Tibial nerve (tissue), 4 donors: ENCODE results near the gene DPP3. TPM values are rescaled to one million over a fixed set of nuclear protein-coding genes. Genes with fewer than 3 reads are reported as not detected.
"Not testable (repeated sequence)": the region's sequence is repeated elsewhere in the genome, so short reads cannot be mapped to it uniquely, and the experiment has no call there.

Experiments
- DNase-seq, 2 donors: peaks; one replicate each; pipeline ENCODE4 v3.0.0-alpha.2; 2019; ENCODE audit warnings: low spot score in 2 of 2
- H3K27ac ChIP-seq, 4 donors: fragments of 200-600 bp; sonication (generic) in 3 of 4; one replicate each; pipeline ENCODE4 v1.5.1; 2017 to 2019; ENCODE audit warnings: mild to moderate bottlenecking in 1 of 4
- H3K27me3 ChIP-seq, 2 donors: fragments of 200-600 bp; sonication (generic) in 1 of 2; one replicate each; pipeline versions ENCODE4 v1.5.1 to v1.6.0; 2017 to 2019
- H3K36me3 ChIP-seq, 3 donors: fragments of 200-600 bp; sonication (generic); one replicate each; pipeline ENCODE4 v1.5.1; 2018 to 2019
- H3K4me1 ChIP-seq, 4 donors: fragments of 200-600 bp; sonication (generic) in 3 of 4; one replicate each; pipeline ENCODE4 v1.5.1; 2017 to 2019
- H3K4me3 ChIP-seq, 4 donors: fragments of 200-600 bp; sonication (generic) in 3 of 4; one replicate each; pipeline ENCODE4 v1.5.1; 2017 to 2019; ENCODE audit warnings: mild to moderate bottlenecking in 1 of 4, moderate library complexity in 1 of 4
- H3K9me3 ChIP-seq, 4 donors: fragments of 200-600 bp; sonication (generic) in 3 of 4; one replicate each; pipeline ENCODE4 v1.5.1; 2017 to 2019
- CTCF ChIP-seq, 5 experiments: fragments of 200-600 bp in 3 of 5; fragments of 450-650 bp in 2 of 5; sonication (generic) in 3 of 5; IDR thresholded peaks; one replicate each; pipeline ENCODE4 v1.5.1; 2016 to 2019; ENCODE audit warnings: antibody characterized with exemption in 5 of 5, mild to moderate bottlenecking in 3 of 5, moderate library complexity in 2 of 5
- EP300 ChIP-seq, 2 donors: sonication (generic); formaldehyde crosslinking; IDR thresholded peaks; one replicate each; pipeline ENCODE4 v1.6.1; 2017; ENCODE audit warnings: antibody characterized with exemption in 2 of 2, mild to moderate bottlenecking in 1 of 2
- POLR2A ChIP-seq, 2 donors: fragments of 450-650 bp; IDR thresholded peaks; one replicate each; pipeline ENCODE4 v1.6.1; 2017; ENCODE audit warnings: antibody characterized with exemption in 2 of 2, mild to moderate bottlenecking in 2 of 2, moderate library complexity in 2 of 2
- WGBS, 2 donors: methylation state at CpG; one replicate each; pipeline ENCODE4 v1.1.5; 2018; 5-methylcytosine and 5-hydroxymethylcytosine counted together
- total RNA-seq, 4 donors: library from RNA; depleted of rRNA; stranded (reverse); fragments of >200 nt; gene quantifications; one replicate each; pipeline ENCODE4 v1.1.0, GENCODE V29; 2016

The DPP3 gene
- total RNA-seq, 4 donors from 2014 or later, result 12.2 to 41.8 (median 25.0) TPM

DNA sequence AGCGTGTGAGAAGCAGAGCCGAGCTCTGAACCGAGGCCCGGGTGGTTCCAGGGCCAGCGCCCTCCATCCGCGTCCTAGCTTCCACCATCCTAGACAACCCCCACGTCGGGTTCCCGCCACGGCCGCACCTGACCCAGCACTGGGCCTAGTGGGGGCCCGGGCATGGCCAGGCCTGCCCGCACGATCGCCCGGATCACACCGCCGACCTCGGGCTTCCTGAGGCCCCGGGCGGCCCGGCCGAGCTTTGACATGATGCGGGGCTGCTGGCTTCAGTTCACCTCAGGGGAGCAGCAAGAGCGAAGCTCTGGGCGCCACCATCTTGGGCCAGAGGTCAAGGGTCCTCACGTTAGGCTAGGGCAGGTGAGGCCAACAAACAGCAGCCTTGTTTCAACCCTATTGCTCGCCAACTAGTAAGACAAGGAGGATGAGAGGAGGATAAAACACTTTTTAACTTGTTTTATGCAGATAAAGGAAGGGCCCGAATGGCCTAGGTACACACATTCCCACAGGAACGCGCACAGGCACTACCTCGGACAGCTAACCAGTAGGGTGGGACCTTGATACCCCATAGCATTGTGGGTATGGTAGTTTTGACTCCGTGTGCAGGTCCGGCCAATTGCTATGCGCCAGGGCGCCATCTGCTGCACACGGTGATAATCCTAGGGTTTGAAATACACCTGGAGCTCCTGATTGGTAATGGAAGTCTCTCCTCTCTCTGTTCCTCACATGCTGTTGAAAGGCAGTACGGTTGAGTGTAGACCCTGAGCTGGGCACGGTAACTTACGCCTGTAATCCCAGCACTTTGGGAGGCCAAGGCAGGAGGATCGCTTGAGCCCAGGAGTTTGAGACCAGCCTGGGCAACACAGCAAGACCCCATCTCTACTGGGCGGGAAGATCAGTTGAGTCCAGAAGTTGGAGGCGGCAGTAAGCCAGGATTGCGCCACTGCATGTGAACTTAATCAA, 41.4 kb upstream of the DPP3 start, which contains the start of gene MRPL11:
MRPL11 (minus strand) TSS at position 345 of the 963 bp plus-strand sequence; CDS start at position 251, 94 bp downstream.
- peak within 1 kb of the TSS; percentile 35 to 91 (median 82) for H3K27ac ChIP-seq
- TF ChIP-seq EP300 (IDR thresholded peaks at IDR 0.05), result peak in 1 of 2 donors; percentile 84
- TF ChIP-seq CTCF (IDR thresholded peaks at IDR 0.05), result peak; percentile 36 to 80 (median 61)
- TF ChIP-seq POLR2A (IDR thresholded peaks at IDR 0.05), result peak in 1 of 2 donors; percentile 24

GRCh38 chr11:66440101-66440939, 39.9 kb upstream of the DPP3 start:
- peaks cover 0 to 18% (median 0%) of the 10 kb centered on the region in 4 donors for H3K9me3 ChIP-seq
- WGBS, 2 donors, result 82 to 83% methylated on average over 16 to 25 of the region's 29 CpGs
- not testable (repeated sequence) for DNase-seq

More for the DNA sequence above, 41.4 kb upstream of the DPP3 start, which contains the start of gene MRPL11:
- WGBS, 2 donors, result 14 to 19% methylated on average over 20 to 29 of the region's 45 CpGs
- Histone ChIP-seq H3K36me3 (peaks cover 0 to 33% (median 0%) of the 10 kb centered on the region in 3 donors), H3K9me3 (peaks cover 0 to 14% (median 0%) of the 10 kb centered on the region in 4 donors), H3K27me3 (no peaks in the 10 kb centered on the region), H3K4me1 (peaks cover 0 to 17% (median 6%) of the 10 kb centered on the region in 4 donors), H3K4me3 (peak within 1 kb of the TSS; percentile 45 to 87 (median 80))
- DNase-seq, result peak; percentile 78 to 93

GRCh38 chr11:66440940-66441282, 39.3 kb upstream of the DPP3 start:
- not testable (repeated sequence) for DNase-seq, H3K27me3 ChIP-seq, H3K27ac ChIP-seq, H3K4me3 ChIP-seq
- Histone ChIP-seq H3K9me3 (peaks cover 0 to 18% (median 0%) of the 10 kb centered on the region in 4 donors), H3K36me3 (peaks cover 0 to 12% (median 0%) of the 10 kb centered on the region in 3 donors), H3K4me1 (peaks cover 0 to 17% (median 6%) of the 10 kb centered on the region in 4 donors)
- 93 to 98% methylated on average over 6 to 27 of the region's 27 CpGs for WGBS, 2 donors

More at GRCh38 chr11:66440101-66440939, 39.9 kb upstream of the DPP3 start:
- H3K36me3 ChIP-seq, result peaks cover 0 to 18% (median 0%) of the 10 kb centered on the region in 3 donors
- H3K4me3 ChIP-seq, H3K27me3 ChIP-seq, H3K27ac ChIP-seq: not testable (repeated sequence)
- H3K4me1 ChIP-seq, result peaks cover 0 to 17% (median 6%) of the 10 kb centered on the region in 4 donors

- Histone ChIP-seq H3K4me1 (no peaks in the 10 kb centered on the region), H3K36me3 (no peaks in the 10 kb centered on the region), H3K4me3 (no peak overlapping the region), H3K27ac (no peak overlapping the region), H3K9me3 (peaks cover 0 to 18% (median 0%) of the 10 kb centered on the region in 4 donors), H3K27me3 (no peaks in the 10 kb centered on the region)
- DNase-seq, result no peak
- WGBS, 2 donors, result 83 to 89% methylated on average over 4 of the region's 4 CpGs
- no peak for TF ChIP-seq POLR2A (IDR thresholded peaks at IDR 0.05)
- TF ChIP-seq CTCF (IDR thresholded peaks at IDR 0.05), result no peak
- TF ChIP-seq EP300 (IDR thresholded peaks at IDR 0.05), result no peak
Observed at GRCh38 chr11:66443602-66444001, 36.6 kb upstream of the DPP3 start.

DNA sequence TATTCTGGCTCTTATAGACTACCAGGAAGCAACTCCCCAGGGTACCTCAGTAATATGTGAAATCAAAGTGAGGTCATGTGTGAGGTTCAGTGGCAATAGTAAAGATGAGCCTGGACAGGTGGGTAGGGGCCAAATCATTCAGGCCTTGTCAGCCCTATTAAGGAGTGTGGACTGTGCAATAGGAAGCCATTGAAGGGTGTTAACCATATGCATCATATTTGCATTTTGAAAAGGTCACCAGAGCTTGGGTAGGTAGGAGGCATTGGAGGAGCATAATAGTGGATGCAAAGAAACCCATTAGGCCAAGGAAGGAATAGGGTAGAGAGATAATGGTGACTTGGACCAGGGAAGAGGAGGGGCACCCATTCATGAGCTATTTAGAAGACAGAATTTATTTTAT, 33.2 kb upstream of the DPP3 start:
- no peak for TF ChIP-seq EP300 (IDR thresholded peaks at IDR 0.05)
- no peak for TF ChIP-seq POLR2A (IDR thresholded peaks at IDR 0.05)
- TF ChIP-seq CTCF (IDR thresholded peaks at IDR 0.05), result no peak
- H3K27me3 ChIP-seq, result no peaks in the 10 kb centered on the region
- H3K9me3 ChIP-seq, result peaks cover 0 to 18% (median 0%) of the 10 kb centered on the region in 4 donors
- H3K36me3 ChIP-seq, result no peaks in the 10 kb centered on the region
- DNase-seq, result no peak
- H3K27ac ChIP-seq, result no peak overlapping the region
- no peak overlapping the region for H3K4me3 ChIP-seq
- H3K4me1 ChIP-seq, result no peaks in the 10 kb centered on the region
